GM21526 (cell line): ENCODE measurements around the gene ILRUN.
"Not testable (repeated sequence)": the region's sequence is repeated elsewhere in the genome, so short reads cannot be mapped to it uniquely, and the experiment has no call there.

Experiments
- ATAC-seq: cut with Tn5 transposase; IDR thresholded peaks from one replicate; pipeline ENCODE4 v1.9.1; 2021; ENCODE audit warnings: moderate library complexity; ENCODE audit not compliant: unreplicated experiment, low FRiP score

The ILRUN gene

DNA sequence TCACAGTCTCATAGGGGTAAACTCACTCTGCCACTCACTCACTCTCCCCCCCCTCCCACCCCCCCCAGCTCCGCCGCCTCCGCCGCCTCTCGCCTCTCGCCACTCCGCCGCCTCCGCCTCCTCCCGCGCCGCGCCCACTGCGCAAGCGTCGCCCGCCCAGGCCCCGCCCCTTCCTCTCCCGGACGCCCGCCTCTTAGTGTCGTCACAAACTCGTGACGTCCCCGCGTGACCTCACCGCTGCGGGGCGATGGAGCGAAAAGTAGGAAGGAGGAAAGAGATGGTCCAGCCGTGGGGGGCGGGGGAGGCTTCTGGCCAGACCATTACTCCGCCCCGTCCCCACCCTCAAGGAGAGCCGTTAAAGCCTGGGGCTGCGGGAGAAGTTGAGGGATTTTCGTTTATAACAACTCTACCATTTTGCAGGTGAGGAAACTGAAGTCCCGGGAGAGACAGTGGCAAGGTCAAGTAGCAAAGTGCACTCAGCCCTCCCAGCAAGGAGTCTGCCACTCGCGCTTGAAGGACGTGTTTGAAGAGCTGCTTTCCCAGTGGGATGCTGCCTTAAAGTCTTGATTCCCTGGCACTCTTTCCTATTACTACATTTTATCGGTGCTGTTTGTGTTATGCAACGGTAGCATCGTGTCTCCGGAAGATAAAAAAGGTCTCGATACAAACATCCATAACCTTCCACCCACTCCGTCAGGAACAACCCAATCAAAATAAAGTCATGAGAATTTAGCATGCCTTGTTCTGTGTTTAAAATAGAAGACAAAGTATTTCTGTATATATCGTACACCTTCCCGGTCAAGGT, at the start of gene ILRUN:
Gene ILRUN (minus strand): TSS at position 29 of the 805 bp plus-strand sequence. CDS start 164 bp downstream, outside the sequence.
- ATAC-seq = peak; percentile 65

DNA sequence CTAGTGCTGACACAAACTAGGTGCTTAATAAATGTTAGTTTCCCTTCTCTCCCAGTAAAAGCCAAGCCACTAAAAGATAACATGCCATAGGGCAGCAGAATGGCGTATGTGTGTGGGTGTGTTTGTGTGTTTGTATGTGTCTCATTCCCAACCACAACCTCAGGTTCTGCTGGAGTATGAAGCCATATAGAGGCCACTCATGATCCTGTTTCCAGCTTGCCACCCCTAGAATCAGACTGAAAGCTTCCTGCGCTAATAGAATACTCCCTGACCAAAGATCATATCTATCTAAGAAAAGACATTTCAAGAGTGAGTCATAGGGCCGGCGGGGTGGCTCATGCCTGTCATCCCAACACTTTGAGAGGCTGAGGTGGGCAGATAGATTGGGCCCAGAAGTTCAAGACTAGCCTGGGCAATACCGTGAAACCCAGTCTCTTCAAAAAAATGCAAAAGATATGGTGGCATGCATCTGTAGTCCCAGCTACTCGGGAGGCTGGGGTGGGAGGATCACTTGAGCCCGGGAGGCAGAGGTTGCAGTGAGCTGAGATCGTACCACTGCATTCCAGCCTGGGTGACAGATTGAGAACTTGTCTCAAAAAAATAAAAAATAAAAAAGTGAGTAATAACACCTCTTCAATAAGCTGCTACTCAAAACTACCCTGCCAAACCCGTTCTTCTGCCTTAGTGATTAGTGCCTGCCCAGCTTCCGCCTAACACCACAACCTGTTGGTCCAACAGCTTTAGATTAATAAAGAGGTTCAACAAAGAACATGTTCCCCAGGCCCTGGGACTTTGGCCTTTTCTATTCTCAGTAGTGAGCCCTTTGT, 48.9 kb upstream of the ILRUN start:
- ATAC-seq = no peak

- not testable (repeated sequence) for ATAC-seq
Measured at GRCh38 chr6:34744294-34744647, 47.7 kb upstream of the ILRUN start.

GRCh38 chr6:34743625-34744293, 47.2 kb upstream of the ILRUN start:
- no peak for ATAC-seq

DNA sequence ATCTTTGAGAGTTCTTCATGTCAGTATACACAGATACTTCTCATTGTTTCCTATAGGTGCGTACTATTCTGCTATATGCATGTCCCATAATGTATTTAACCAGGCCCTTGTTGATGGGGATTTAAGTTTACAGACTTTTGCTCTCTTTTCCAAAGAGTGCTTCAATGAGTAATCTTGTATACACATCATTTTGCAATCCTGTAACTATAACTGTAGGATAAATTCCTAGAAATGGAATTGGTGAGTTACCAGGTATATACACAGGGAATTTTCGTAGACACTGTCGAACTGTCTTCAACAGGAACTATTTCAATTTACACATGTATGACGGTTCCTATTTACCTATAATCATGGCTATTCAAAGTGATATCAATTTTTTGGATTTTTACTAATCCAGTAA, 45.5 kb upstream of the ILRUN start:
- no peak for ATAC-seq

- ATAC-seq = no peak
Measured at GRCh38 chr6:34736823-34737222, 40.3 kb upstream of the ILRUN start.

GRCh38 chr6:34731393-34732060, 35.0 kb upstream of the ILRUN start:
- no peak for ATAC-seq

GRCh38 chr6:34729631-34730470, 33.3 kb upstream of the ILRUN start:
- ATAC-seq = no peak

DNA sequence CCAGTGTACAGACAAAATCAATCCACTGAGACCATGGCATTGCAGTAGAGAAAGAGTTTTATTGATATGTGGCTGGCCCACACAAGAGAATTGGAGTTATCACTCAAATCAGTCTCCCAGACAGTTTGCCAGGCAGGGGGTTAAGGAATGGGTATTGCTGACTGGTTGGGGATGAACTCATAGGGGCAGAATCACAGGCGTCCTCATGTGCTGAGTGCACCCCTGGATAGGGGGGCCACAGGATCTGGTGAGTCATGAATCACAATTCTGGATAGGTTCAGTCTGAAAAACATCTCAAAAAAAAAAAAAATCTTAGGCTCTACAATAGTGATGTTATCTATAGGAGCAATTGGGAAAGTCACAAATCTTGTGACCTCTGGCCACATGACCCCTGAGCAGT, 29.5 kb upstream of the ILRUN start:
- ATAC-seq = no peak

DNA sequence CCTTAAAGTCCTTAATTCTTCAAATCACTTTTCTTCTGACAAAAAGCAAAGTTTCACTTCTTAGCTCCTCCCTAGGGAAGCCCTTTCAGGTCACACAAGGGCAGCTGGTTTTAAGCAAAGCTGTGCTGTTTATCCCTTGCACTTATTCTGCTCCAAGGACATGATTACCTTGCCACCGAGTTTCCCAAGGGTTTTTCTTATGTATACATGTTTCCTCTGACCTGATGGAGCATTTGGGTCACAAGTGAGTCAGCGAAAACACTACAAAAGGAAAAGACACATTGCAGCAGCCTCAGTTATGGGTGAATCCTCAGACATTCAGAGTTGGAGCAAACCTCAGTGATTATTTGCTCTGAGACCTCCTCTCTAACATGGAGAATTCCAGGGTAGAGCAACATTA, 26.6 kb upstream of the ILRUN start:
- no peak for ATAC-seq

DNA sequence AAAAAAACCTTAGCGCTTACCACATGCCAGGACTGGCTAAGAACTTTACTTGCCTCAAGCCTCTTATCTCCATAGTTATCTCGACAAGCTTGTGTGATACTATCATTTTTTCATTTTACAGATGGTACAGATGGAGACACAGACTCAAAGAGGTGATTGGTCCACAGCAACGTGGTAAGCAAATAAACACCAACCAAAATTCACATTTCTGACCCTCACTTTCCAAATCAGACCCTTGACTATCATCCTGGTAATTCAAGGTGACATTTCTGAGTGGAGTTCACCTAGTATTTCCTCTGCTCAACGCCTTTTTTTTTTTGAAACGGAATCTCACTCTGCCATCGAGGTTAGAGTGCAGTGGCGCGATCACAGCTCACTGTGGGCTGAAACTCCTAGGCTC, 25.9 kb upstream of the ILRUN start:
- no peak for ATAC-seq

DNA sequence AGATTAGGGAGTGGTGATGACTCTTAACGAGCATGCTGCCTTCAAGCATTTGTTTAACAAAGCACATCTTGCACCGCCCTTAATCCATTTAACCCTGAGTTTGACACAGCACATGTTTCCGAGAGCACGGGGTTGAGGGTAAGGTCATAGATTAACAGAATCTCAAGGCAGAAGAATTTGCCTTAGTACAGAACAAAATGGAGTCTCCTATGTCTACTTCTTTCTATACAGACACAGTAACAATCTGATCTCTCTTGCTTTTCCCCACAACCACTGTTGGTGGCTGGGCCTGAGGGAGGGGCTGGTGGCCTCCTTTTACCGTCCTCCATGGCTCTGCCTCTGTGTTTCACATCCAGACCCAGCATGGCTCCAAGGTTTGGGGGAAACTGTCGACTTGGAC, 23.6 kb upstream of the ILRUN start:
- ATAC-seq = not testable (repeated sequence)

DNA sequence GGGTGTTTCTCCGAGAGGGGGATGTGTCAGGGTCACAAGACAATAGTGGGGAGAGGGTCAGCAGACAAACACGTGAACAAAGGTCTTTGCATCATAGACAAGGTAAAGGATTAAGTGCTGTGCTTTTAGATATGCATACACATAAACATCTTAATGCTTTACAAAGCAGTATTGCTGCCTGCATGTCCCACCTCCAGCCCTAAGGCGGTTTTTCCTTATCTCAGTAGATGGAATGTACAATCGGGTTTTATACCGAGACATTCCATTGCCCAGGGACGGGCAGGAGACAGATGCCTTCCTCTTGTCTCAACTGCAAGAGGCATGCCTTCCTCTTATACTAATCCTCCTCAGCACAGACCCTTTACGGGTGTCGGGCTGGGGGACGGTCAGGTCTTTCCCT, 23.1 kb upstream of the ILRUN start:
- ATAC-seq = not testable (repeated sequence)

GRCh38 chr6:34718976-34719375, 22.4 kb upstream of the ILRUN start:
- ATAC-seq = no peak

- no peak for ATAC-seq
Measured at GRCh38 chr6:34717466-34717865, 20.9 kb upstream of the ILRUN start.

GRCh38 chr6:34714663-34715062, 18.1 kb upstream of the ILRUN start:
- ATAC-seq = no peak

DNA sequence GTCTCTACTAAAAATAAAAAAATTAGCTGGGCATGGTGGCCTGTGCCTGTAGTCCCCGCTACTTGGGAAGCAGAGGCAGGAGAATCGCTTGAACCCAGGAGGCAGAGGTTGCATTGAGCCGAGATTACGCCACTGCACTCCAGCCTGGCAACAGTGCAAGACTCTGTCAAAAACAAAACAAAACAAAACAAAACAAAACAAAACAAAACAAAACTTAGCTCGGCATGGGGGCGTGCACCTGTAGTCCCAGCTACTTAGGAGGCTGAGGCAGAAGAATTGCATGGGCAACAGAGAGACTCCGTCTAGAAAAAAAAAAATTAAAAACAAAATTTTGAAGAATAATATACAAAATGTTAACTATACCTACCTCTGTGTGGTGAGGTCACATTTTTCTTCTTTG, 16.3 kb upstream of the ILRUN start:
- ATAC-seq = not testable (repeated sequence)

- ATAC-seq = no peak
Measured at GRCh38 chr6:34709386-34709785, 12.8 kb upstream of the ILRUN start.

- no peak for ATAC-seq
Measured at GRCh38 chr6:34705241-34705640, 8.7 kb upstream of the ILRUN start.

DNA sequence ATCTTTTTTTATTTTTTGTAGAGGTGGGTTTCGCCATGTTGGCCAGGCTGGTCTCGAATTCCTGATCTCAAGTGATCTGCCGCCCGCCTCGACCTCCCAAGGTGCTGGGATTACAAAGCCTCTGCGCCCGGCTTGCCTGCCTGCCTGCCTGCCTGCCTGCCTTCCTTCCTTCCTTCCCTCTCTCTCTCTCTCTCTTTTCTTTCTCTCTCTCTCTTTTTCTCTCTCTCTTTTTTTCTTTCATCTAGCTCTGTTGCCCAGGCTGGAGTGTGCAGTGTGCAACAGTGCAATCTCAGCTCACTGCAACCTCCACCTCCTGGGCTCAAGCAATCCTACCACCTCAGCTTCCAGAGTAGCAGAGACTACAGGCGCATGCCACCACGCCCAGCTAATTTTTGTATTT, 4.6 kb upstream of the ILRUN start:
- ATAC-seq = no peak
